Panc1 (cell line): ENCODE measurements around the gene FAM50A. TPM values are rescaled to one million over a fixed set of nuclear protein-coding genes. Genes with fewer than 3 reads are reported as not detected.

ENCODE experiments used
- ATAC-seq: fragments of 200-7000 bp; cut with Tn5 transposase; 2 replicates; pipeline ENCODE4 v1.9.1; 2020; ENCODE audit warnings: mild to moderate bottlenecking, moderate library complexity
- BruUV-seq: library from RNA; stranded (reverse); fragments of 400-500 nt; replicated peaks from 2 replicates; lab custom pipeline; 2021; lab: Mats Ljungman, UMichigan
- CTCF ChIA-PET: fragments of 300-600 bp; sonication (Branson Sonifier 250); formaldehyde crosslinking; loops from one replicate; lab custom pipeline; 2022; ENCODE audit warnings: antibody characterized with exemption; lab: Charles Lee
- POLR2A ChIA-PET: fragments of 300-600 bp; sonication (Branson Sonifier 250); formaldehyde crosslinking; loops from one replicate; lab custom pipeline; 2022; ENCODE audit warnings: antibody characterized with exemption; lab: Charles Lee
- DNase-seq: peaks from one replicate; pipeline ENCODE4 v3.0.0-alpha.2; 2010; ENCODE audit warnings: low read depth, low spot score
- H3K27ac ChIP-seq: 2 replicates; pipeline ENCODE4 v1.5.1; 2011; ENCODE audit warnings: mild to moderate bottlenecking, low read length, inconsistent platforms
- H3K27me3 ChIP-seq: fragments of 200-500 bp; sonication (Bioruptor generic); 2 replicates; pipeline ENCODE4 v1.6.0; 2014; ENCODE audit warnings: low read length, inconsistent platforms; ENCODE audit not compliant: control insufficient read depth, insufficient read depth
- H3K36me3 ChIP-seq: fragments of 200-500 bp; sonication (Bioruptor generic); 2 replicates; pipeline ENCODE4 v1.5.1; 2014; ENCODE audit warnings: inconsistent platforms, mild to moderate bottlenecking, low read length, moderate library complexity; ENCODE audit not compliant: control insufficient read depth, insufficient read depth
- H3K4me1 ChIP-seq: 2 replicates; pipeline ENCODE4 v1.5.1; 2011; ENCODE audit warnings: inconsistent platforms, mild to moderate bottlenecking, low read length, moderate library complexity; ENCODE audit not compliant: control insufficient read depth, insufficient read depth
- H3K4me3 ChIP-seq, 2 experiments: 2 replicates each; pipeline ENCODE4 v1.5.1; 2011 to 2012; ENCODE audit warnings: low read depth in 2 of 2, low read length in 2 of 2, mild to moderate bottlenecking in 2 of 2, inconsistent platforms in 1 of 2, moderate library complexity in 1 of 2
- H3K9me3 ChIP-seq: fragments of 200-500 bp; sonication (Bioruptor generic); 2 replicates; pipeline ENCODE4 v1.5.1; 2014; ENCODE audit warnings: low read depth, mild to moderate bottlenecking, inconsistent platforms, low read length, moderate library complexity; ENCODE audit not compliant: control insufficient read depth, insufficient read depth
- CTCF ChIP-seq: fragments of 450-650 bp; IDR thresholded peaks from 2 replicates; pipeline ENCODE4 v1.5.1; 2017; ENCODE audit warnings: mild to moderate bottlenecking
- POLR2AphosphoS5 ChIP-seq: IDR thresholded peaks from 2 replicates; pipeline ENCODE4 v1.6.1; 2012; ENCODE audit warnings: mild to moderate bottlenecking, low read depth, low read length, moderate library complexity
- SIN3A ChIP-seq: IDR thresholded peaks from 2 replicates; pipeline ENCODE4 v1.6.1; 2012; ENCODE audit warnings: low read depth, mild to moderate bottlenecking, low read length, moderate library complexity, borderline replicate concordance; ENCODE audit not compliant: insufficient read depth
- TCF7L2 ChIP-seq: IDR thresholded peaks from 2 replicates; pipeline ENCODE4 v1.6.1; 2011; ENCODE audit warnings: mild to moderate bottlenecking, low read depth, low read length, inconsistent platforms
- in situ Hi-C: cut with HindIII; loops from 2 replicates; pipeline ENCODE4 v1.10.0; 2016; ENCODE audit warnings: low sequenced_read_pairs, low pct_unique_long_range_greater_than_20kb
- intact Hi-C: fragments of 100-400 bp; cut with micrococcal nuclease; formaldehyde crosslinking; loops from one replicate; pipeline ENCODE4 v1.10.0; 2022; ENCODE audit not compliant: unreplicated experiment
- total RNA-seq: library from RNA; stranded (reverse); gene quantifications from one replicate; pipeline ENCODE4 v1.2.1, GENCODE V29; 2021; ENCODE audit not compliant: unreplicated experiment
- TF ChIP-seq, protein P1 (sequence below), 2 experiments: IDR thresholded peaks; 2 replicates each; pipeline ENCODE4 v1.6.1; 2011 to 2012; ENCODE audit warnings: low read depth in 2 of 2, control low read depth in 1 of 2, low read length in 1 of 2, mild to moderate bottlenecking in 1 of 2, moderate library complexity in 1 of 2; ENCODE audit not compliant: insufficient read depth in 1 of 2

Gene FAM50A
- total RNA-seq, 1 experiment from 2014 or later = 225 TPM

DNA sequence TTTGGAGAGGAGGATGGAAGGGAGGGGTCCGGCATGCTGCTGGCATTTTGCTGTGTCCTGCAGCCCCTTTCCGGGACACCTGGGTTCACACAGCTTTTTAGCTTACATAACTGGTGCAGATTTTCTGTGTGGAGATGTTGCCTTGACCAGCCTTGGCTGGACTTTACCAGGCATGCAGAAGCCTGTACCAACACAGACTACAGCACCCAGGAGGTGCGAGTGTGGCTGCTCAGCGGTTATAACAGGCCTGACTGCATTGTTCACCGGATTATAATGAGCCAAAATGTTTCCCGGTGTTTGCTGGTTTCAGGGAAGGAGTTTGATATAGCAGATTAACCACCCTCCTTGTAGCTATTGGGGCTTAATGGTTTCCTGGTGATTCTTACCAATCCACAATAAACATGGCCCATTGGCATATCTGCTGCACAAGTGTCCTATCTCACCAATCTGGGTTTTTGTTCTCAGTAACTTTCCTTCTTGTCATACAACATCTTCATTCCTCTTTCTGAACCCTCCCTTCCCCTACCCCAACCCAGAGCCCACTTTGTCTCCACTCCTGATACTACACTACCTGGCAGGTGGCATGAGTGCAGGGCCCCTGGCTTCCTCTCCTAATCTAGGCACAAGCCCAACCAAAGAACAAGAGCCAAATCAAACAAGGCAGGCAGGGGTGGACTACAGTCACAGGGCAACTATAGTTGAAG, 41.9 kb upstream of the FAM50A start:
- POLR2A ChIA-PET = interaction anchor here (0.5 kb wide), 1 partner anchor 73 kb away, joined by 4 read pairs; no protein-coding TSS in a partner anchor
- in situ Hi-C loops = no loop called here
- Histone ChIP-seq H3K9me3 (no peaks in the 10 kb centered on the region), H3K36me3 (peaks cover 10% of the 10 kb centered on the region), H3K27ac (peak overlapping the region; percentile 64), H3K4me3 (no peak overlapping the region), H3K27me3 (no peaks in the 10 kb centered on the region), H3K4me1 (peaks cover 29% of the 10 kb centered on the region)
- TF ChIP-seq, protein P1, sequence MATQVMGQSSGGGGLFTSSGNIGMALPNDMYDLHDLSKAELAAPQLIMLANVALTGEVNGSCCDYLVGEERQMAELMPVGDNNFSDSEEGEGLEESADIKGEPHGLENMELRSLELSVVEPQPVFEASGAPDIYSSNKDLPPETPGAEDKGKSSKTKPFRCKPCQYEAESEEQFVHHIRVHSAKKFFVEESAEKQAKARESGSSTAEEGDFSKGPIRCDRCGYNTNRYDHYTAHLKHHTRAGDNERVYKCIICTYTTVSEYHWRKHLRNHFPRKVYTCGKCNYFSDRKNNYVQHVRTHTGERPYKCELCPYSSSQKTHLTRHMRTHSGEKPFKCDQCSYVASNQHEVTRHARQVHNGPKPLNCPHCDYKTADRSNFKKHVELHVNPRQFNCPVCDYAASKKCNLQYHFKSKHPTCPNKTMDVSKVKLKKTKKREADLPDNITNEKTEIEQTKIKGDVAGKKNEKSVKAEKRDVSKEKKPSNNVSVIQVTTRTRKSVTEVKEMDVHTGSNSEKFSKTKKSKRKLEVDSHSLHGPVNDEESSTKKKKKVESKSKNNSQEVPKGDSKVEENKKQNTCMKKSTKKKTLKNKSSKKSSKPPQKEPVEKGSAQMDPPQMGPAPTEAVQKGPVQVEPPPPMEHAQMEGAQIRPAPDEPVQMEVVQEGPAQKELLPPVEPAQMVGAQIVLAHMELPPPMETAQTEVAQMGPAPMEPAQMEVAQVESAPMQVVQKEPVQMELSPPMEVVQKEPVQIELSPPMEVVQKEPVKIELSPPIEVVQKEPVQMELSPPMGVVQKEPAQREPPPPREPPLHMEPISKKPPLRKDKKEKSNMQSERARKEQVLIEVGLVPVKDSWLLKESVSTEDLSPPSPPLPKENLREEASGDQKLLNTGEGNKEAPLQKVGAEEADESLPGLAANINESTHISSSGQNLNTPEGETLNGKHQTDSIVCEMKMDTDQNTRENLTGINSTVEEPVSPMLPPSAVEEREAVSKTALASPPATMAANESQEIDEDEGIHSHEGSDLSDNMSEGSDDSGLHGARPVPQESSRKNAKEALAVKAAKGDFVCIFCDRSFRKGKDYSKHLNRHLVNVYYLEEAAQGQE (IDR thresholded peaks at IDR 0.05; ENCODE audit: insufficient read depth in 1 of 2, low read depth in 2 of 2, low read length in 1 of 2) = no peak
- TF ChIP-seq TCF7L2 = no peak
- no peak for TF ChIP-seq POLR2AphosphoS5
- 0 out of 2 replicates have a peak, but pooled peaks have one; percentile 29 for TF ChIP-seq SIN3A
- BruUV-seq = TSS peak; percentile 87
- CTCF ChIA-PET = interaction anchor here (0.7 kb wide), 1 partner anchor 585 kb away, joined by 3 read pairs; no protein-coding TSS in a partner anchor
- ATAC-seq (peak; percentile 13; the same call in 1 of the 2 replicates), DNase-seq (no peak)
- intact Hi-C loops = no loop called here

DNA sequence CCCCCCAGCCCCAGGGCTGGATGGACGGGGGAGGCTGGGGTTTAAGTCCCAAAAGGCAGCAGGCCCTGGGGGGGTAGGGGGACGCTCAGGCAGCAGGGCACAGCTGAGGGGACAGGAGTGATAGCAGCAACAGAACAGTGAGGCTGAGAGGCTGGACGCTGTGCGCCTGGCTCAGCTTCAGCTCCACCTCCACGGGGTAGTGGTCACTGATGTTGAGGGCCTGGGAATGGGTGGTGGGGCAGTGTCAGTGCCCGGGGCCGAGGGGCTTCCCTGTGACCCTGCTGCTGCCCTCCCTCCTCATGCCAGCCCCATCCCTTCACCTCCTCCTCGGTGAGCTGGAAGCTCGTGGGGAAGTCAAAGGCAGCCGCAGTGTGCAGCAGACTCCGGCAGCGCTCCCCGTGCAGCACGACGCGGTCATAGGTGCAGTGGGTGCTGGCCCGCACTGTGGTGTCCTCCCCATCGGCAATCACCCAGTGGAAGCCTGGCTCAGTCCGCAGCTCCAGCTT, 41.3 kb upstream of the FAM50A start:
- DNase-seq (no peak), ATAC-seq (peak; percentile 6; the same call in 1 of the 2 replicates)
- no peak for TF ChIP-seq POLR2AphosphoS5
- TF ChIP-seq, protein P1 (IDR thresholded peaks at IDR 0.05; ENCODE audit: insufficient read depth in 1 of 2, low read depth in 2 of 2, low read length in 1 of 2) = no peak
- no peak for TF ChIP-seq CTCF
- no peak for TF ChIP-seq SIN3A
- TF ChIP-seq TCF7L2 = no peak
- Histone ChIP-seq H3K4me1 (peaks cover 29% of the 10 kb centered on the region), H3K36me3 (peaks cover 10% of the 10 kb centered on the region), H3K27ac (peak overlapping the region; percentile 64; the same call in 1 of the 2 replicates), H3K27me3 (no peaks in the 10 kb centered on the region), H3K4me3 (no peak overlapping the region), H3K9me3 (no peaks in the 10 kb centered on the region)
- POLR2A ChIA-PET = no interaction called here
- in situ Hi-C loops = no loop called here
- CTCF ChIA-PET = no interaction called here
- intact Hi-C loops = no loop called here
- no TSS peak for BruUV-seq
